ENCODE measurements around the gene USP32. TPM values are rescaled to one million over a fixed set of nuclear protein-coding genes. Genes with fewer than 3 reads are reported as not detected.

Gene USP32
- total RNA-seq, 1 experiment from 2014 or later = 103 TPM

GRCh38 chr17:60278237-60278636, 113.7 kb downstream of the USP32 start:
- Mint-ChIP-seq H3K27me3 (ENCODE audit: low read depth) (no peaks in the 10 kb centered on the region), H3K4me1 (no peaks in the 10 kb centered on the region), H3K9me3 (no peaks in the 10 kb centered on the region), H3K4me3 (no peak overlapping the region), H3K36me3 (no peaks in the 10 kb centered on the region), H3K27ac (no peak overlapping the region)
- ChIA-PET CTCF (no interaction called here), POLR2A (no interaction called here)
- ATAC-seq (no peak), DNase-seq (ENCODE audit: low spot score) (no peak)
- TF ChIP-seq ESRRA (CRISPR knock-in tag; IDR thresholded peaks at IDR 0.05; ENCODE audit: borderline replicate concordance) = no peak
- no peak for TF ChIP-seq ZNF671 (CRISPR knock-in tag; IDR thresholded peaks at IDR 0.05)
- TF ChIP-seq AFF4 (CRISPR knock-in tag; IDR thresholded peaks at IDR 0.05; ENCODE audit: borderline replicate concordance) = no peak
- TF ChIP-seq GTF2I (CRISPR knock-in tag; conservative IDR thresholded peaks at IDR 0.05) = no peak
- no peak for TF ChIP-seq CREM (CRISPR knock-in tag; IDR thresholded peaks at IDR 0.05)
- no peak for TF ChIP-seq FOXP1 (CRISPR knock-in tag; IDR thresholded peaks at IDR 0.05; ENCODE audit: borderline replicate concordance)
- TF ChIP-seq ATF6 (CRISPR knock-in tag; IDR thresholded peaks at IDR 0.05) = no peak
- no peak for TF ChIP-seq FOXJ3 (CRISPR knock-in tag; IDR thresholded peaks at IDR 0.05; ENCODE audit: borderline replicate concordance)
- TF ChIP-seq IRF2 (CRISPR knock-in tag; IDR thresholded peaks at IDR 0.05; ENCODE audit: borderline replicate concordance, low read depth) = no peak
- TF ChIP-seq TEAD4 (CRISPR knock-in tag; IDR thresholded peaks at IDR 0.05) = no peak
- no peak for TF ChIP-seq ZNF281 (CRISPR knock-in tag; IDR thresholded peaks at IDR 0.05)
- TF ChIP-seq ZNF423 (CRISPR knock-in tag; IDR thresholded peaks at IDR 0.05) = no peak
- no peak for TF ChIP-seq ZNF232 (CRISPR knock-in tag; IDR thresholded peaks at IDR 0.05)
- TF ChIP-seq MXD4 (CRISPR knock-in tag; IDR thresholded peaks at IDR 0.05; ENCODE audit: borderline replicate concordance) = no peak
- no peak for TF ChIP-seq JAZF1 (CRISPR knock-in tag; IDR thresholded peaks at IDR 0.05)

- CTCF ChIA-PET = no interaction called here
- H3K4me3 Mint-ChIP-seq = no peak overlapping the region
- POLR2A ChIA-PET = no interaction called here
- TF ChIP-seq FOXP4 (CRISPR knock-in tag; IDR thresholded peaks at IDR 0.05) (no peak), ZNF532 (CRISPR knock-in tag; IDR thresholded peaks at IDR 0.05; ENCODE audit: borderline replicate concordance) (no peak), ETV6 (CRISPR knock-in tag; IDR thresholded peaks at IDR 0.05) (no peak), USF2 (CRISPR knock-in tag; IDR thresholded peaks at IDR 0.05) (no peak), SMAD4 (CRISPR knock-in tag; IDR thresholded peaks at IDR 0.05) (no peak)
These were observed 114.7 kb downstream of the USP32 start for GRCh38 chr17:60277258-60277657.

More at GRCh38 chr17:60277258-60277657, 114.7 kb downstream of the USP32 start:
- no peak for DNase-seq (ENCODE audit: low spot score)
- Mint-ChIP-seq H3K27ac (peak overlapping the region; percentile 41; the same call in 1 of the 2 replicates), H3K27me3 (ENCODE audit: low read depth) (no peaks in the 10 kb centered on the region), H3K36me3 (no peaks in the 10 kb centered on the region), H3K4me1 (no peaks in the 10 kb centered on the region), H3K9me3 (no peaks in the 10 kb centered on the region)
- ATAC-seq = no peak

Data from WTC11 (cell line).